Mesodermal cell (in vitro differentiated cells): ENCODE results near the gene GADL1.

Source experiments
- H3K27ac ChIP-seq: 2 replicates; pipeline ENCODE4 v1.7.0; 2013; ENCODE audit warnings: mild to moderate bottlenecking, low read depth, low read length, moderate library complexity; ENCODE audit not compliant: severe bottlenecking
- H3K36me3 ChIP-seq: 2 replicates; pipeline ENCODE4 v1.7.1; 2013; ENCODE audit warnings: mild to moderate bottlenecking, low read length, moderate library complexity; ENCODE audit not compliant: control insufficient read depth, insufficient read depth
- H3K4me1 ChIP-seq: one replicate; pipeline ENCODE4 v1.7.1; 2013; ENCODE audit warnings: mild to moderate bottlenecking, low read length; ENCODE audit not compliant: insufficient read depth, control insufficient read depth, poor library complexity, severe bottlenecking
- H3K4me3 ChIP-seq: 2 replicates; pipeline ENCODE4 v1.7.0; 2013; ENCODE audit warnings: low read length, control low read depth, mild to moderate bottlenecking; ENCODE audit not compliant: insufficient read depth, poor library complexity, severe bottlenecking; ENCODE audit errors: extremely low read depth
- H3K9me3 ChIP-seq: 2 replicates; pipeline ENCODE4 v1.7.1; 2013; ENCODE audit warnings: mild to moderate bottlenecking, low read length, moderate library complexity; ENCODE audit not compliant: control insufficient read depth
- WGBS, 2 experiments: methylation state at CpG; one replicate each; pipeline ENCODE4 v1.1.5; 2013; ENCODE audit warnings: missing lambda C conversion rate in 2 of 2; ENCODE audit not compliant: insufficient coverage in 2 of 2; 5-methylcytosine and 5-hydroxymethylcytosine counted together

GADL1 gene

GRCh38 chr3:30677347-30677685, 217.1 kb downstream of the GADL1 start:
- Histone ChIP-seq H3K4me1 (peaks cover 28% of the 10 kb centered on the region), H3K4me3 (no peak overlapping the region), H3K27ac (no peak overlapping the region), H3K36me3 (peaks cover 68% of the 10 kb centered on the region), H3K9me3 (no peaks in the 10 kb centered on the region)
- WGBS, 2 experiments = 89 to 92% methylated on average over 7 to 8 of the region's 8 CpGs

- H3K4me1 ChIP-seq = peaks cover 21% of the 10 kb centered on the region
- no peak overlapping the region for H3K27ac ChIP-seq
- H3K36me3 ChIP-seq = peaks cover 74% of the 10 kb centered on the region
- no peak overlapping the region for H3K4me3 ChIP-seq
- 88 to 97% methylated on average over 3 to 4 of the region's 4 CpGs for WGBS, 2 experiments
- no peaks in the 10 kb centered on the region for H3K9me3 ChIP-seq
Observed at GRCh38 chr3:30676424-30677346, 217.8 kb downstream of the GADL1 start.
